H1 (cell line): ENCODE data around the gene ECE2. TPM values are rescaled to one million over a fixed set of nuclear protein-coding genes. Genes with fewer than 3 reads are reported as not detected.
A peak's percentile ranks its signal among the peaks of the same experiment; 100 is the strongest.

Experiments used
- CTCF ChIA-PET: fragments of 300-600 bp; sonication (Branson Sonifier 250); formaldehyde crosslinking; loops from one replicate; lab custom pipeline; 2021; ENCODE audit not compliant: partially characterized antibody; lab: Charles Lee
- POLR2A ChIA-PET: fragments of 300-600 bp; sonication (Branson Sonifier 250); formaldehyde crosslinking; loops from one replicate; lab custom pipeline; 2021; ENCODE audit warnings: inconsistent platforms; ENCODE audit not compliant: partially characterized antibody; lab: Charles Lee
- DNase-seq, 2 experiments: peaks; one replicate each; pipeline versions ENCODE4 v3.0.0 to v3.0.0-alpha.2; 2010 to 2022; ENCODE audit warnings: low spot score in 2 of 2, low read depth in 1 of 2, mixed read lengths in 1 of 2
- FAIRE-seq: peaks from 2 replicates; lab custom pipeline; 2011; peaks lifted over from hg19 to GRCh38; lab: Jason Lieb, UNC
- H2AFZ ChIP-seq: 2 replicates; pipeline ENCODE4 v1.8.1; 2012; ENCODE audit warnings: low read length, inconsistent platforms
- H2AK5ac ChIP-seq: 2 replicates; pipeline ENCODE4 v1.6.1; 2013; ENCODE audit warnings: low read depth, low read length
- H2BK120ac ChIP-seq: replicated peaks from 2 replicates; pipeline ENCODE3; 2013; ENCODE audit warnings: low read depth, low read length, inconsistent platforms
- H2BK12ac ChIP-seq: 2 replicates; pipeline ENCODE4 v1.6.1; 2013; ENCODE audit warnings: low read depth, low read length
- H2BK15ac ChIP-seq: 2 replicates; pipeline ENCODE4 v1.6.1; 2013; ENCODE audit warnings: low read length
- H2BK20ac ChIP-seq: 2 replicates; pipeline ENCODE4 v1.6.1; 2013; ENCODE audit warnings: low read length
- H2BK5ac ChIP-seq: 2 replicates; pipeline ENCODE4 v1.6.1; 2013; ENCODE audit warnings: low read depth, low read length
- H3K14ac ChIP-seq: 2 replicates; pipeline ENCODE4 v1.6.1; 2013; ENCODE audit warnings: inconsistent platforms; ENCODE audit not compliant: insufficient read length
- H3K18ac ChIP-seq: 2 replicates; pipeline ENCODE4 v1.6.1; 2013; ENCODE audit warnings: low read length; ENCODE audit errors: extremely low read depth
- H3K23ac ChIP-seq: 2 replicates; pipeline ENCODE4 v1.6.1; 2013; ENCODE audit warnings: inconsistent platforms; ENCODE audit not compliant: insufficient read length
- H3K23me2 ChIP-seq: 2 replicates; pipeline ENCODE4 v1.6.1; 2013; ENCODE audit warnings: low read depth, low read length
- H3K27ac ChIP-seq: 2 replicates; pipeline ENCODE4 v1.6.1; 2011; ENCODE audit warnings: low read depth, low read length, inconsistent platforms
- H3K27me3 ChIP-seq, 4 experiments: replicated peaks in 1 of 4; 1 replicate in 1 of 4; 2 replicates in 3 of 4; pipeline versions ENCODE4 v1.6.1 to v1.8.1; 2011 to 2013; ENCODE audit warnings: low read length in 3 of 4, mild to moderate bottlenecking in 3 of 4, inconsistent platforms in 2 of 4, mixed read lengths in 2 of 4, moderate library complexity in 1 of 4; ENCODE audit not compliant: control insufficient read depth in 3 of 4, insufficient read depth in 3 of 4; ENCODE audit errors: extremely low read depth in 1 of 4
- H3K36me3 ChIP-seq, 4 experiments: 2 replicates each; pipeline versions ENCODE4 v1.6.1 to v1.8.1; 2011 to 2013; ENCODE audit warnings: mild to moderate bottlenecking in 4 of 4, low read length in 3 of 4, moderate library complexity in 2 of 4, control low read depth in 1 of 4, inconsistent platforms in 1 of 4; ENCODE audit not compliant: insufficient read depth in 4 of 4, control insufficient read depth in 2 of 4
- H3K4ac ChIP-seq: replicated peaks from 2 replicates; pipeline ENCODE3; 2013; ENCODE audit warnings: low read length, low read depth, mixed read lengths, inconsistent platforms; ENCODE audit not compliant: insufficient read length
- H3K4me1 ChIP-seq, 4 experiments: replicated peaks in 1 of 4; 1 replicate in 1 of 4; 2 replicates in 3 of 4; pipeline versions ENCODE4 v1.6.1 to v1.8.1; 2011 to 2013; ENCODE audit warnings: low read length in 3 of 4, inconsistent platforms in 2 of 4, mixed read lengths in 1 of 4; ENCODE audit not compliant: insufficient read depth in 4 of 4, control insufficient read depth in 3 of 4
- H3K4me2 ChIP-seq, 2 experiments: 2 replicates each; pipeline versions ENCODE4 v1.6.1 to v1.8.1; 2011 to 2013; ENCODE audit warnings: low read depth in 2 of 2, low read length in 2 of 2, control low read depth in 1 of 2, inconsistent platforms in 1 of 2, mild to moderate bottlenecking in 1 of 2; ENCODE audit not compliant: insufficient read depth in 1 of 2
- H3K4me3 ChIP-seq, 4 experiments: fragments of 200-600, 300-600 bp in 1 of 4; sonication (generic), shearing (Covaris generic), sonication (Bioruptor Twin) in 1 of 4; 2 replicates each; pipeline versions ENCODE4 v1.5.1 to v1.8.1; 2011 to 2016; ENCODE audit warnings: low read length in 4 of 4, low read depth in 3 of 4, control low read depth in 2 of 4, inconsistent platforms in 2 of 4, mild to moderate bottlenecking in 2 of 4, mixed read lengths in 1 of 4, moderate library complexity in 1 of 4; ENCODE audit not compliant: insufficient read depth in 2 of 4; ENCODE audit errors: extremely low read depth in 1 of 4
- H3K56ac ChIP-seq: replicated peaks from 2 replicates; pipeline ENCODE3; 2013; ENCODE audit warnings: low read depth, mild to moderate bottlenecking, mixed read lengths, low read length, inconsistent platforms; ENCODE audit not compliant: insufficient read length
- H3K79me1 ChIP-seq: 2 replicates; pipeline ENCODE4 v1.6.1; 2013; ENCODE audit warnings: low read depth, low read length, control low read depth
- H3K79me2 ChIP-seq, 2 experiments: 2 replicates each; pipeline versions ENCODE4 v1.6.1 to v1.8.1; 2012 to 2013; ENCODE audit warnings: low read length in 2 of 2, mild to moderate bottlenecking in 2 of 2, inconsistent platforms in 1 of 2; ENCODE audit not compliant: insufficient read depth in 2 of 2, control insufficient read depth in 1 of 2
- H3K9ac ChIP-seq, 4 experiments: replicated peaks in 1 of 4; 1 replicate in 1 of 4; 2 replicates in 3 of 4; pipeline versions ENCODE4 v1.6.1 to v1.8.1; 2011 to 2013; ENCODE audit warnings: low read depth in 3 of 4, low read length in 3 of 4, control low read depth in 2 of 4, mild to moderate bottlenecking in 2 of 4, moderate library complexity in 2 of 4, inconsistent platforms in 1 of 4; ENCODE audit errors: extremely low read depth in 1 of 4
- H3K9me3 ChIP-seq, 2 experiments: 2 replicates each; pipeline versions ENCODE4 v1.6.1 to v1.8.1; 2012 to 2013; ENCODE audit warnings: mild to moderate bottlenecking in 2 of 2, moderate library complexity in 2 of 2, control low read depth in 1 of 2, inconsistent platforms in 1 of 2, low read depth in 1 of 2, low read length in 1 of 2, mixed read lengths in 1 of 2; ENCODE audit not compliant: insufficient read depth in 2 of 2
- H4K20me1 ChIP-seq, 2 experiments: replicated peaks in 1 of 2; 2 replicates each; pipeline versions ENCODE3 to v1.8.1; 2011 to 2013; ENCODE audit warnings: inconsistent platforms in 2 of 2, low read length in 2 of 2, mild to moderate bottlenecking in 1 of 2; ENCODE audit not compliant: insufficient read depth in 2 of 2, control insufficient read depth in 1 of 2
- H4K5ac ChIP-seq: 2 replicates; pipeline ENCODE4 v1.6.1; 2013; ENCODE audit warnings: low read length, low read depth, mixed read lengths, inconsistent platforms; ENCODE audit not compliant: insufficient read length
- H4K8ac ChIP-seq: 2 replicates; pipeline ENCODE4 v1.8.0; 2013; ENCODE audit warnings: mild to moderate bottlenecking, moderate library complexity, low read length, inconsistent platforms; ENCODE audit not compliant: insufficient read depth; ENCODE audit errors: extremely low read depth
- H4K91ac ChIP-seq: replicated peaks from 2 replicates; pipeline ENCODE3; 2013; ENCODE audit warnings: low read length, mixed read lengths, inconsistent platforms; ENCODE audit not compliant: insufficient read length
- CBX5 ChIP-seq: fragments of 300-800, 300-1000 bp; sonication (generic); IDR thresholded peaks from 2 replicates; pipeline ENCODE4 v1.7.1; 2016; ENCODE audit warnings: antibody characterized with exemption, low read length, low read depth
- FOSL1 ChIP-seq: IDR thresholded peaks from 2 replicates; pipeline ENCODE4 v1.6.1; 2011; ENCODE audit warnings: mild to moderate bottlenecking, low read depth, low read length, moderate library complexity; ENCODE audit not compliant: insufficient read depth
- RAD21 ChIP-seq, 2 experiments: IDR thresholded peaks in 1 of 2; conservative IDR thresholded peaks in 1 of 2; 2 replicates each; pipeline ENCODE4 v1.6.1; 2011; ENCODE audit warnings: low read depth in 2 of 2, low read length in 2 of 2, improper control_type of control experiment in 1 of 2, inconsistent platforms in 1 of 2, mild to moderate bottlenecking in 1 of 2, moderate library complexity in 1 of 2
- SP1 ChIP-seq: IDR thresholded peaks from 2 replicates; pipeline ENCODE4 v1.6.1; 2011; ENCODE audit warnings: low read depth, low read length
- SRF ChIP-seq: IDR thresholded peaks from 2 replicates; pipeline ENCODE4 v1.6.1; 2011; ENCODE audit warnings: mild to moderate bottlenecking, low read depth, low read length, moderate library complexity
- TAF7 ChIP-seq: optimal IDR thresholded peaks from 2 replicates; pipeline ENCODE3; 2011; ENCODE audit warnings: low read depth, mild to moderate bottlenecking, inconsistent platforms, low read length, moderate library complexity, borderline replicate concordance
- WGBS, 2 experiments: shearing (Covaris generic) in 1 of 2; methylation state at CpG; one replicate each; pipeline versions ENCODE4 v1.1.6 to v1.1.7; 2013 to 2015; ENCODE audit warnings: low lambda C conversion rate in 2 of 2, mixed read lengths in 2 of 2, inconsistent platforms in 1 of 2, low coverage in 1 of 2, missing lambda C conversion rate in 1 of 2; ENCODE audit not compliant: insufficient replicate concordance in 2 of 2, insufficient coverage in 1 of 2, insufficient read length in 1 of 2; ENCODE audit errors: extremely low coverage in 1 of 2, missing lambda C conversion rate in 1 of 2; 5-methylcytosine and 5-hydroxymethylcytosine counted together
- polyA plus RNA-seq, 7 experiments: library from polyadenylated mRNA; depleted of rRNA in 3 of 7; stranded (reverse) in 5 of 7; unstranded in 2 of 7; fragments of >200 nt in 5 of 7; fragments of 200-250 nt in 2 of 7; gene quantifications; 1 replicate in 5 of 7; 2 replicates in 1 of 7; 4 replicates in 1 of 7; pipeline versions ENCODE4 v1.2.1 to v1.2.3, GENCODE V29; 2011 to 2013; ENCODE audit warnings: missing spikeins in 2 of 7, mixed read lengths in 2 of 7
- total RNA-seq: library from RNA; stranded (reverse); fragmentation: NEBNext Ultra II Directional; extraction: Animal tissue kit (Norgen Biotek cat#: 25700); gene quantifications from 2 replicates; pipeline ENCODE4 v1.2.1, GENCODE V29; 2021
- TF ChIP-seq, protein P1 (sequence below), 3 experiments: IDR thresholded peaks; 1 replicate in 2 of 3; 2 replicates in 1 of 3; pipeline versions ENCODE4 v1.5.1 to v1.6.1; 2011; ENCODE audit warnings: low read length in 3 of 3, mild to moderate bottlenecking in 3 of 3, inconsistent platforms in 2 of 3, low read depth in 1 of 3, moderate library complexity in 1 of 3; ENCODE audit not compliant: insufficient read depth in 1 of 3; ENCODE audit errors: control extremely low read depth in 1 of 3

ECE2 gene
- total and polyA plus RNA-seq, 2 of the 8 experiments (the other 6 are each of a cell fraction or from before 2014, with no cell fraction given), result 0.44 to 0.86 TPM

DNA sequence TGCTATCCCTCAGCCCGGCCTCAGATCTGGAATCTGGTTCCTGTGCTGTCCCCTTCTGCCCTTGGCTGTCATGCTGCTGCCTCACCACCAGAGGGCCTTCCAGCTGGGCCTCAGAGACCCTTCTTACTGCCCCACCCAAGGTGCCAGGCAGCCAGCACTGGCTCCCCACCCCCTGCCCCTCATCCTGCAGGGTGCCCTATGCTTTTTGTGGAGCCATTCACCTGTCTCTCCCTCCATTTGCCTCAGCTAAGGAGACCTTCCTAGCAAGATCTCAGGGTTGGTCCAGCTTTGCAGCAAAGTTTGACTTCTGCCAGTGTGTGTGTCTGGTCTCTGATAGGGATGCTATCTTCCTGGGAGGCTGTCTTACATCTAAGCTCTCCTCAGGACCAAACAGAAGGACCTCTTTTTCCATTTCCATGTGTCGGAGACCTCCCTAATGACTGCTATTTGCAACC, 48.3 kb upstream of the ECE2 start:
- H4K20me1 ChIP-seq, result peaks cover 0 to 3% of the 10 kb centered on the region in 2 experiments
- no peak overlapping the region for H2AFZ ChIP-seq
- no peak overlapping the region for H2AK5ac ChIP-seq
- no peak overlapping the region for H3K4ac ChIP-seq
- H3K4me3 ChIP-seq, result no peak overlapping the region
- no peak overlapping the region for H3K14ac ChIP-seq
- peaks cover 0 to 20% (median 4%) of the 10 kb centered on the region in 4 experiments; a peak in 5 of 7 replicates for H3K4me1 ChIP-seq
- FAIRE-seq (peak; percentile 28), DNase-seq (peak in 1 of 2 experiments; percentile 76)
- no peak overlapping the region for H3K4me2 ChIP-seq
- WGBS, 2 experiments, result 64% methylated on average over 2 of the region's 2 CpGs; no CpG with 5 or more reads in 1 of the 2 experiments
- H3K79me2 ChIP-seq, result no peaks in the 10 kb centered on the region
- no peak overlapping the region for H3K9ac ChIP-seq
- POLR2A ChIA-PET, result interaction anchor here (0.9 to 2.5 kb wide), 5 partner anchors 13 to 51 kb away, joined by 3 to 11 read pairs (median 6); partner anchors contain the start of genes ABCF3 and EEF1AKMT4
- no peak overlapping the region for H3K18ac ChIP-seq
- CTCF ChIA-PET, result interaction anchor here (0.6 to 10.3 kb wide), 63 partner anchors 11 to 575 kb away, joined by 3 to 183 read pairs (median 4); partner anchors contain the start of genes ABCF3, CAMK2N2, DVL3 and EEF1AKMT4
- no peak overlapping the region for H4K91ac ChIP-seq
- TF ChIP-seq, protein P1, sequence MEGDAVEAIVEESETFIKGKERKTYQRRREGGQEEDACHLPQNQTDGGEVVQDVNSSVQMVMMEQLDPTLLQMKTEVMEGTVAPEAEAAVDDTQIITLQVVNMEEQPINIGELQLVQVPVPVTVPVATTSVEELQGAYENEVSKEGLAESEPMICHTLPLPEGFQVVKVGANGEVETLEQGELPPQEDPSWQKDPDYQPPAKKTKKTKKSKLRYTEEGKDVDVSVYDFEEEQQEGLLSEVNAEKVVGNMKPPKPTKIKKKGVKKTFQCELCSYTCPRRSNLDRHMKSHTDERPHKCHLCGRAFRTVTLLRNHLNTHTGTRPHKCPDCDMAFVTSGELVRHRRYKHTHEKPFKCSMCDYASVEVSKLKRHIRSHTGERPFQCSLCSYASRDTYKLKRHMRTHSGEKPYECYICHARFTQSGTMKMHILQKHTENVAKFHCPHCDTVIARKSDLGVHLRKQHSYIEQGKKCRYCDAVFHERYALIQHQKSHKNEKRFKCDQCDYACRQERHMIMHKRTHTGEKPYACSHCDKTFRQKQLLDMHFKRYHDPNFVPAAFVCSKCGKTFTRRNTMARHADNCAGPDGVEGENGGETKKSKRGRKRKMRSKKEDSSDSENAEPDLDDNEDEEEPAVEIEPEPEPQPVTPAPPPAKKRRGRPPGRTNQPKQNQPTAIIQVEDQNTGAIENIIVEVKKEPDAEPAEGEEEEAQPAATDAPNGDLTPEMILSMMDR (IDR thresholded peaks at IDR 0.05; ENCODE audit: control extremely low read depth in 1 of 3, insufficient read depth in 1 of 3, low read depth in 1 of 3, low read length in 3 of 3), result peak in 2 of 3 experiments; percentile 87 to 89; a peak in 3 of 4 replicates
- TF ChIP-seq RAD21 (IDR thresholded peaks at IDR 0.05 in 1 of 2, conservative IDR thresholded peaks at IDR 0.05 in 1 of 2; ENCODE audit: low read depth in 2 of 2, low read length in 2 of 2) (peak; percentile 62 to 69), SP1 (no peak), FOSL1 (0 out of 2 replicates have a peak, but pooled peaks have one; percentile 6), CBX5 (no peak), TAF7 (no peak), SRF (no peak)
- peaks cover 35 to 49% (median 46%) of the 10 kb centered on the region in 4 experiments for H3K27me3 ChIP-seq
- no peak overlapping the region for H3K56ac ChIP-seq
- no peak overlapping the region for H3K27ac ChIP-seq
- no peak overlapping the region for H3K23ac ChIP-seq
- H3K36me3 ChIP-seq, result peaks cover 0 to 8% (median 0%) of the 10 kb centered on the region in 4 experiments; a peak in 1 of 8 replicates
- no peaks in the 10 kb centered on the region for H3K9me3 ChIP-seq
- H3K23me2 ChIP-seq, result peaks cover 12% of the 10 kb centered on the region; the same call in 1 of the 2 replicates
- H2BK12ac ChIP-seq, result no peak overlapping the region
- no peak overlapping the region for H4K8ac ChIP-seq
- H2BK120ac ChIP-seq, result no peak overlapping the region
- no peak overlapping the region for H2BK20ac ChIP-seq
- no peak overlapping the region for H2BK5ac ChIP-seq
- no peak overlapping the region for H2BK15ac ChIP-seq
- H4K5ac ChIP-seq, result no peak overlapping the region
- H3K79me1 ChIP-seq, result no peaks in the 10 kb centered on the region
